HG03175 (cell line): ENCODE data around the gene RBM4.
"Not testable (repeated sequence)": the region's sequence is repeated elsewhere in the genome, so short reads cannot be mapped to it uniquely, and the experiment has no call there.

ENCODE experiments used
- ATAC-seq: cut with Tn5 transposase; IDR thresholded peaks from one replicate; pipeline ENCODE4 v1.9.1; 2021; ENCODE audit warnings: mild to moderate bottlenecking, moderate library complexity; ENCODE audit not compliant: unreplicated experiment

RBM4 gene, protein sequence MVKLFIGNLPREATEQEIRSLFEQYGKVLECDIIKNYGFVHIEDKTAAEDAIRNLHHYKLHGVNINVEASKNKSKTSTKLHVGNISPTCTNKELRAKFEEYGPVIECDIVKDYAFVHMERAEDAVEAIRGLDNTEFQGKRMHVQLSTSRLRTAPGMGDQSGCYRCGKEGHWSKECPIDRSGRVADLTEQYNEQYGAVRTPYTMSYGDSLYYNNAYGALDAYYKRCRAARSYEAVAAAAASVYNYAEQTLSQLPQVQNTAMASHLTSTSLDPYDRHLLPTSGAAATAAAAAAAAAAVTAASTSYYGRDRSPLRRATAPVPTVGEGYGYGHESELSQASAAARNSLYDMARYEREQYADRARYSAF

GRCh38 chr11:66638177-66639065, at the start of gene RBM4:
Gene RBM4, plus strand, starts transcription at chr11:66638703. Its CDS starts 1,009 bp downstream, at chr11:66639712.
- ATAC-seq = peak; percentile 94

GRCh38 chr11:66589315-66589714, 49.2 kb upstream of the RBM4 start:
- ATAC-seq = not testable (repeated sequence)

GRCh38 chr11:66589996-66590675, 48.4 kb upstream of the RBM4 start:
- no peak for ATAC-seq

GRCh38 chr11:66591175-66591574, 47.3 kb upstream of the RBM4 start:
- no peak for ATAC-seq

GRCh38 chr11:66592457-66593302, 45.8 kb upstream of the RBM4 start, which contains the start of the genes CCDC87 and CCS:
Gene CCDC87, minus strand, starts transcription at chr11:66593063. Its CDS starts 48 bp downstream, at chr11:66593015.
Gene CCS, plus strand, starts transcription at chr11:66593185. Its CDS starts 77 bp downstream, at chr11:66593262.
- peak; percentile 94 for ATAC-seq

DNA sequence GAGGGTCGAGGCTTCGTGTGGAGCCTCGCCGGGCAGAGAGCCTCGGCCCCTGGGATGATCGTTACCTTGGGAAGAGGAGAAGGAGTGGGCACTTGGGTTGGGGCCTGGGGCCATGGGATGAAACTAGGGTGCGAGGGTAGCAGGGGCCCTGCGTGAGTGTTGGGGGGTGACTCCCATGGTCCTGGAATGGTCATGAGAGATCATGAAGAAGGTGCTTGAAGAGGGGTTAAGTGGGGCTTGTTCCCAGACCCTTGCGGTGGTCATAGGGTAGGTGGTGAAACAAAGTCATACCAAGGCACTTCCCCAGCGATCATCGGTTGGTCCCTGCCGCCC, 45.2 kb upstream of the RBM4 start:
- no peak for ATAC-seq

- ATAC-seq = no peak
Observed at GRCh38 chr11:66593650-66594049, 44.9 kb upstream of the RBM4 start.

GRCh38 chr11:66595245-66595904, 43.1 kb upstream of the RBM4 start:
- no peak for ATAC-seq

GRCh38 chr11:66598993-66599392, 39.5 kb upstream of the RBM4 start:
- no peak for ATAC-seq

DNA sequence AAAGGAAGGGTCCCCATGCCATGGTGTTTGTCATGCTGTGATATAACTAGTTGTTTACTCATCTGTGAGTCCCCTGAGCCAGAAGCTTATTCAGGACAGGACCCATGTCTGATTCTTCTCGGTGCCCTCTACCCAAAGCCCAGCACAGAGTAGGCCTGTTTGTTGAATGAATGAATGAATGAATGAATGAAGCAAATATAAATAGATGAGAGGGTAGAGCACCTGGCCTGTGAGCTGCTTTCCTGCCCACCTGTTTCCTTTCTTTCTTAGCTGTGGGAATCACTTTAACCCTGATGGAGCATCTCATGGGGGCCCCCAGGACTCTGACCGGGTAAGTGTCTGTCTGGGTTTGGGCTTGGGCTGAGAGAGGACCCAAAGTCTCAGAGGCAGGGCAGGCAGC, 38.3 kb upstream of the RBM4 start:
- ATAC-seq = no peak

- no peak for ATAC-seq
Observed at GRCh38 chr11:66600631-66601233, 37.8 kb upstream of the RBM4 start.

- no peak for ATAC-seq
Observed at GRCh38 chr11:66603072-66603471, 35.4 kb upstream of the RBM4 start.

- ATAC-seq = no peak
Observed at GRCh38 chr11:66604155-66604554, 34.3 kb upstream of the RBM4 start.

DNA sequence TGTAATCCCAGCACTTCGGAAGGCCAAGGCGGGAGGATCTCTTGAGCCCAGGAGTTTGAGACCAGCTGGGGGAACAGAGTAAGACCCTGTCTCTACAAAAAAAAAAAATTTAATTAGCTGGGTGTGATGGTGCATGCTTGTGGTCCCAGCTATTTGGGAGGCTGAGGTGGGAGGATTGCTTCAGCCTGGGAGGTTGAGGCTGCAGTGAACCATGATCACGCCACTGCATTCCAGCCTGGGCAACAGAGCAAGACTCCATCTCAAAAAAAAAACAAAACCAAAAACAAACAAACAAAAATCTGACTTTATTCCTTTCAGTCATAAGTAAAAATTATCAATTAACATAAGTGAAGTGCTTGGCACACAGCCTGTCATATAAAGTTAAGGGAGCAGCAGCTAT, 31.9 kb upstream of the RBM4 start:
- ATAC-seq = not testable (repeated sequence)

- ATAC-seq = no peak
Observed at GRCh38 chr11:66607126-66607834, 31.2 kb upstream of the RBM4 start.

DNA sequence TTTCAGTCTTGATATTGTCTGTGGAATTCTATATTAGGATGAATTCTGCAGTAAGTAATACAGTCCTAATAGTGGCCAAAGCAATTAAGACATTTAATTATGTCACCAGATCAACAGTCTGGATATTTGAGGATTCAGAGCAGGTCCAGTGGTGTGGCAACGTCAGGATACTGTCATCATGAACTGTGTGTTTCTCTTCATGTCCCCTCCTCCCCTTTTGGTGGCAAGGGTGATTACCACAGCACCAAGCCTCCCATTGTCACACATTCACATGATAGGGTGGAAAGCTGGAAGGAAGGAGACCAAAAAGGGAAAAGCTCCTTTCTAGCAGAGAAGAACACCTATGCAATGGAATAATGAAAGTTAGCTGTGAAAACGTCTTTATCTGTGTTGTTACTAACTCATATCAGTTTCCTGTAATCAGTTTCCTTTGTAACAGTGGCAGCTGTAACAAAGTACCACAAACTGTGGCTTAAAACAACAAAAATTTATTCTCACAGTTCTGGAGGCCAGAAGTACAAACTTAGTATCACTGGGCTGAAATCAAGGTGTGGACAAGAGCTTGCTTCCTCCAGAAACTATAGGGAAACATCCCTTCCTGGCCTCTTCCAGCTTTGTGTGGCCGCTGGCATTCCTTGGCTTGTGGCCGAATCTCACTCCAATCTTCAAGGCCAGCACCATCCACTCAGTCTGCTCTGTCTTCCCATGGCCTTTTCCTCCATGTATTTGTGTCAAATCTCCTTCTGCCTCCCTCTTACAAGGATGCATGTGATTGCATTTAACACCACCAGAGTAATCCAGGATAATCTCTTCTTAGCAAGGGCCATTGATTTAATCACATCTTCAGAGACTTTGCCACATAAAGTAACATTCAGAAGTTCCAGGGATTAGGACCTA, 28.5 kb upstream of the RBM4 start:
- ATAC-seq = no peak

GRCh38 chr11:66612458-66612857, 26.0 kb upstream of the RBM4 start:
- no peak for ATAC-seq

DNA sequence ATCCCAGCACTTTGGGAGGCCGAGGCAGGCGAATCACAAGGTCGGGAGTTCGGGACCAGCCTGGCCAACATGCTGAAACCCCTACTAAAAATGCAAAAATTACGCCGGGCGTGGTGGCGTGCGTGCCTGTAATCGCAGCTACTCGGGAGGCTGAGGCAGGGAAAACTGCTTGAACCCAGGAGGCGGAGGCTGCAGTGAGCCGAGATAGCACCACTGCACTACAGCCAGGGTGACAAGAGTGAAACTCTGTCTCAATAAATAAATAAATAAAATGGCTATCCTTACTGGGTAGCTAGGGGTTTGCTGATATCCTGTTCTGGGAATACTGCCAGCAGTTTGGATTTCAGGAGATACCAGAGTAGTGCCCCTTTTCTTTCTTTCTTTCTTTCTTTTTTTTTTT, 24.4 kb upstream of the RBM4 start:
- no peak for ATAC-seq
